ENCODE results near the gene NR2F2.

DNA sequence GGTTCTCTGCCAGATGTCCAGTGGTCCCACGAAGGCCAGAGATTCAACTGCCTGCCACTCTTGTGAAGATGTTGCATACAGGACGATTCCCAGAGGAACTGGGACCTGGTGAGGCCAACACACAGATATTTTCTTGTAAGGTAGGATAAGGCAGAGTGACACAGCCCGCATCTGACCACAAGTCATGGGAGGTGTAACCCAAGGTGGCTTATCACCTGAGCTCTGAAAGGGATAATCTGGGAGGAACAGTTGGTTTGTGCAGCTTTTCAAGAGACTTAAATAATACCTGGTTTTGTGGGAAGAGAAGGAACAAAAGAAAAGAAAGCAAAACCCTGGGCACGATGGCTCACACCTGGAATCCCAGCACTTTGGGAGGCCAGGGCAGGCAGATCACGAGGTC lies 39.8 kb upstream of the NR2F2 start:
- TF ChIP-seq, protein P1, sequence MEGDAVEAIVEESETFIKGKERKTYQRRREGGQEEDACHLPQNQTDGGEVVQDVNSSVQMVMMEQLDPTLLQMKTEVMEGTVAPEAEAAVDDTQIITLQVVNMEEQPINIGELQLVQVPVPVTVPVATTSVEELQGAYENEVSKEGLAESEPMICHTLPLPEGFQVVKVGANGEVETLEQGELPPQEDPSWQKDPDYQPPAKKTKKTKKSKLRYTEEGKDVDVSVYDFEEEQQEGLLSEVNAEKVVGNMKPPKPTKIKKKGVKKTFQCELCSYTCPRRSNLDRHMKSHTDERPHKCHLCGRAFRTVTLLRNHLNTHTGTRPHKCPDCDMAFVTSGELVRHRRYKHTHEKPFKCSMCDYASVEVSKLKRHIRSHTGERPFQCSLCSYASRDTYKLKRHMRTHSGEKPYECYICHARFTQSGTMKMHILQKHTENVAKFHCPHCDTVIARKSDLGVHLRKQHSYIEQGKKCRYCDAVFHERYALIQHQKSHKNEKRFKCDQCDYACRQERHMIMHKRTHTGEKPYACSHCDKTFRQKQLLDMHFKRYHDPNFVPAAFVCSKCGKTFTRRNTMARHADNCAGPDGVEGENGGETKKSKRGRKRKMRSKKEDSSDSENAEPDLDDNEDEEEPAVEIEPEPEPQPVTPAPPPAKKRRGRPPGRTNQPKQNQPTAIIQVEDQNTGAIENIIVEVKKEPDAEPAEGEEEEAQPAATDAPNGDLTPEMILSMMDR (IDR thresholded peaks at IDR 0.05; ENCODE audit: low read length), result no peak
- TF ChIP-seq EZH2phosphoT487 (IDR thresholded peaks at IDR 0.05; ENCODE audit: low read length) (no peak), EZH2 (optimal IDR thresholded peaks at IDR 0.05; ENCODE audit: low read depth, low read length) (no peak)

Measured in MM.1S (cell line).